HAP-1 (cell line): ENCODE results near the gene TAS2R14.

Experiments used
- DNase-seq, 2 experiments: peaks; one replicate each; pipeline ENCODE4 v3.0.0-alpha.2; 2016 to 2020; ENCODE audit warnings: low spot score in 2 of 2
- H3K27me3 ChIP-seq: fragments of 250-450 bp; sonication (Bioruptor Pico); 2 replicates; pipeline ENCODE4 v1.5.1; 2020; ENCODE audit warnings: low read depth, mild to moderate bottlenecking, moderate library complexity
- H3K36me3 ChIP-seq: fragments of 250-450 bp; sonication (Bioruptor Pico); replicated peaks from 2 replicates; pipeline ENCODE4 v1.5.1; 2020; ENCODE audit warnings: mild to moderate bottlenecking
- H3K4me1 ChIP-seq: fragments of 250-450 bp; sonication (Bioruptor Pico); 2 replicates; pipeline ENCODE4 v1.5.1; 2020; ENCODE audit warnings: mild to moderate bottlenecking
- H3K4me3 ChIP-seq: fragments of 250-450 bp; sonication (Bioruptor Pico); 2 replicates; pipeline ENCODE4 v1.5.1; 2020; ENCODE audit warnings: mild to moderate bottlenecking, moderate library complexity
- H3K9me3 ChIP-seq: fragments of 250-450 bp; sonication (Bioruptor Pico); 2 replicates; pipeline ENCODE4 v1.5.1; 2020; ENCODE audit warnings: mild to moderate bottlenecking, moderate library complexity
- in situ Hi-C: fragments of 300-500 bp; cut with MboI; formaldehyde crosslinking; loops from 3 replicates; pipeline ENCODE4 v1.14.3; 2020; ENCODE audit warnings: low sequenced_read_pairs, inconsistent platforms, mixed read lengths

TAS2R14 gene

GRCh38 chr12:10939163-10939562, at the start of gene TAS2R14:
TSS of gene TAS2R14 (minus strand) at chr12:10939263. CDS start at chr12:10939207, 56 bp downstream.
- Histone ChIP-seq H3K4me1 (no peaks in the 10 kb centered on the region), H3K27me3 (no peaks in the 10 kb centered on the region), H3K9me3 (no peaks in the 10 kb centered on the region; the same call in 1 of the 2 replicates), H3K36me3 (no peaks in the 10 kb centered on the region), H3K4me3 (no peak within 1 kb of the TSS)
- in situ Hi-C loops, result no loop called here
- DNase-seq, result no peak

GRCh38 chr12:10986812-10987211, 47.7 kb upstream of the TAS2R14 start, which contains the start of gene TAS2R50:
TSS of gene TAS2R50 (minus strand) at chr12:10986912. CDS start at chr12:10986860, 52 bp downstream.
- H3K9me3 ChIP-seq, result no peaks in the 10 kb centered on the region
- no peaks in the 10 kb centered on the region for H3K36me3 ChIP-seq
- in situ Hi-C loops, result no loop called here
- DNase-seq, result no peak
- H3K4me3 ChIP-seq, result no peak within 1 kb of the TSS
- H3K4me1 ChIP-seq, result no peaks in the 10 kb centered on the region
- no peaks in the 10 kb centered on the region for H3K27me3 ChIP-seq

GRCh38 chr12:10982244-10982643, 43.2 kb upstream of the TAS2R14 start:
- in situ Hi-C loops, result no loop called here
- no peaks in the 10 kb centered on the region for H3K27me3 ChIP-seq
- no peak overlapping the region for H3K4me3 ChIP-seq
- no peaks in the 10 kb centered on the region; the same call in 1 of the 2 replicates for H3K4me1 ChIP-seq
- DNase-seq, result no peak
- no peaks in the 10 kb centered on the region for H3K9me3 ChIP-seq
- no peaks in the 10 kb centered on the region for H3K36me3 ChIP-seq

GRCh38 chr12:10974965-10975364, 35.9 kb upstream of the TAS2R14 start:
- in situ Hi-C loops, result no loop called here
- peak in 1 of 2 experiments; percentile 2 for DNase-seq
- Histone ChIP-seq H3K27me3 (no peaks in the 10 kb centered on the region), H3K36me3 (no peaks in the 10 kb centered on the region), H3K4me3 (no peak overlapping the region), H3K4me1 (no peaks in the 10 kb centered on the region; the same call in 1 of the 2 replicates), H3K9me3 (no peaks in the 10 kb centered on the region)

- Histone ChIP-seq H3K4me3 (no peak overlapping the region), H3K36me3 (no peaks in the 10 kb centered on the region), H3K9me3 (no peaks in the 10 kb centered on the region), H3K4me1 (no peaks in the 10 kb centered on the region), H3K27me3 (no peaks in the 10 kb centered on the region)
- DNase-seq, result no peak
- in situ Hi-C loops, result no loop called here
These were observed 29.8 kb upstream of the TAS2R14 start for GRCh38 chr12:10968765-10969456.

GRCh38 chr12:10967409-10967808, 28.3 kb upstream of the TAS2R14 start:
- Histone ChIP-seq H3K4me1 (no peaks in the 10 kb centered on the region), H3K4me3 (no peak overlapping the region), H3K36me3 (no peaks in the 10 kb centered on the region), H3K27me3 (no peaks in the 10 kb centered on the region), H3K9me3 (no peaks in the 10 kb centered on the region)
- no peak for DNase-seq
- in situ Hi-C loops, result no loop called here

- no peak overlapping the region for H3K4me3 ChIP-seq
- H3K4me1 ChIP-seq, result no peaks in the 10 kb centered on the region
- no peak for DNase-seq
- no peaks in the 10 kb centered on the region for H3K36me3 ChIP-seq
- in situ Hi-C loops, result no loop called here
- H3K27me3 ChIP-seq, result no peaks in the 10 kb centered on the region
- no peaks in the 10 kb centered on the region for H3K9me3 ChIP-seq
These were observed 27.3 kb upstream of the TAS2R14 start for GRCh38 chr12:10966314-10966713.

- no peaks in the 10 kb centered on the region for H3K9me3 ChIP-seq
- no peak overlapping the region for H3K4me3 ChIP-seq
- no peaks in the 10 kb centered on the region for H3K4me1 ChIP-seq
- no peaks in the 10 kb centered on the region for H3K27me3 ChIP-seq
- no peak for DNase-seq
- H3K36me3 ChIP-seq, result no peaks in the 10 kb centered on the region
- in situ Hi-C loops, result no loop called here
These were observed 26.4 kb upstream of the TAS2R14 start for GRCh38 chr12:10965476-10965875.

GRCh38 chr12:10960211-10960610, 21.1 kb upstream of the TAS2R14 start:
- Histone ChIP-seq H3K4me3 (no peak overlapping the region), H3K36me3 (no peaks in the 10 kb centered on the region), H3K9me3 (no peaks in the 10 kb centered on the region), H3K4me1 (no peaks in the 10 kb centered on the region), H3K27me3 (no peaks in the 10 kb centered on the region)
- in situ Hi-C loops, result no loop called here
- DNase-seq, result no peak

GRCh38 chr12:10959804-10960203, 20.7 kb upstream of the TAS2R14 start:
- Histone ChIP-seq H3K4me1 (no peaks in the 10 kb centered on the region), H3K4me3 (no peak overlapping the region), H3K36me3 (no peaks in the 10 kb centered on the region), H3K9me3 (no peaks in the 10 kb centered on the region), H3K27me3 (no peaks in the 10 kb centered on the region)
- in situ Hi-C loops, result no loop called here
- no peak for DNase-seq

GRCh38 chr12:10957741-10958140, 18.7 kb upstream of the TAS2R14 start:
- DNase-seq, result no peak
- Histone ChIP-seq H3K4me3 (no peak overlapping the region), H3K4me1 (no peaks in the 10 kb centered on the region), H3K36me3 (no peaks in the 10 kb centered on the region), H3K9me3 (no peaks in the 10 kb centered on the region), H3K27me3 (no peaks in the 10 kb centered on the region)
- in situ Hi-C loops, result no loop called here

- Histone ChIP-seq H3K4me3 (no peak overlapping the region), H3K36me3 (no peaks in the 10 kb centered on the region), H3K9me3 (no peaks in the 10 kb centered on the region), H3K4me1 (no peaks in the 10 kb centered on the region), H3K27me3 (no peaks in the 10 kb centered on the region)
- DNase-seq, result no peak
- in situ Hi-C loops, result no loop called here
These were observed 17.0 kb upstream of the TAS2R14 start for GRCh38 chr12:10956085-10956484.

GRCh38 chr12:10952645-10953044, 13.6 kb upstream of the TAS2R14 start:
- in situ Hi-C loops, result no loop called here
- no peaks in the 10 kb centered on the region for H3K9me3 ChIP-seq
- no peaks in the 10 kb centered on the region for H3K4me1 ChIP-seq
- no peak overlapping the region for H3K4me3 ChIP-seq
- no peaks in the 10 kb centered on the region for H3K36me3 ChIP-seq
- DNase-seq, result no peak
- no peaks in the 10 kb centered on the region for H3K27me3 ChIP-seq

GRCh38 chr12:10943167-10943566, 4.1 kb upstream of the TAS2R14 start:
- no peaks in the 10 kb centered on the region for H3K27me3 ChIP-seq
- H3K4me1 ChIP-seq, result no peaks in the 10 kb centered on the region
- in situ Hi-C loops, result no loop called here
- DNase-seq, result no peak
- no peaks in the 10 kb centered on the region; the same call in 1 of the 2 replicates for H3K9me3 ChIP-seq
- H3K36me3 ChIP-seq, result no peaks in the 10 kb centered on the region
- no peak overlapping the region for H3K4me3 ChIP-seq
